Raji (cell line): ENCODE data around the gene LRRC3.

Source experiments
- POLR2A ChIP-seq: IDR thresholded peaks from 2 replicates; pipeline ENCODE4 v1.6.1; 2011; ENCODE audit warnings: low read depth, low read length, control low read depth; ENCODE audit not compliant: insufficient read depth

The LRRC3 gene

GRCh38 chr21:44456915-44457736, 1.8 kb downstream of the LRRC3 start:
- TF ChIP-seq POLR2A, result no peak

DNA sequence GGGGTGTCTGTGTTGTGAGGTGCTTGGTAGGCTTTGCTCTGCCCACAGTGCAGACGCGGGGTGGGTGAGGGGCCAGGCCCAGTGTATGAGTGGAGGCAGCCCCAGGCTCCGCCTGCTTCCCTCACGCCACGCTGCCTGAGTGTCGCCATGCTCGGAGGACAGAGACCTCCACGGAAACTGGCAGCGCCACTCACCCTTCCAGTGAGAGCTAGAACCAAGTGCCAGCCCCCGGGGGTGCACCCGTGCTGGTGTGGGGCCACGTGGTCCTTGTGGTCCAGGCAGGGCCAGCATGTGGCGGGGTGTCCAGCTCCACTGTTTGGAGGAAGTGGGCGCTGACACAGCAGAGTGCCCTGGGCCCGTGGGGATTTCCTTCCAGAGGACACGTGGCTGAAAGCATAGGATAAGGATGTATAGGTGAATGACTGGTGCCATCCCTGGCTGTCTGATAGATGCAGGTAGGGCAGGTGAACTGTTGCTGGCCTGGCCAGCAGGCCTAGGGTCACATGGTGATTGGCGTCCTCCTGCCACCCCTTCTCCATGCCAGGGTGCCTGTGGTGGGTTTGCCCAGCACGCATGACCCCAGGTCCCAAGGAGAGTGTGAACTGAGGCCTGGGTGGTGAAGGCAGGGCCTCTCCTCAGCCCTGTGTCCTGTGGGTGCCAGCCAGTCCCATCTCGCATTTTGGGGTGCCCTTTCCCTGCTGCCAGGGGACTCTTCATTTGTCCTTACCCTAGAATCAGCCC, 3.8 kb downstream of the LRRC3 start:
- no peak for TF ChIP-seq POLR2A

DNA sequence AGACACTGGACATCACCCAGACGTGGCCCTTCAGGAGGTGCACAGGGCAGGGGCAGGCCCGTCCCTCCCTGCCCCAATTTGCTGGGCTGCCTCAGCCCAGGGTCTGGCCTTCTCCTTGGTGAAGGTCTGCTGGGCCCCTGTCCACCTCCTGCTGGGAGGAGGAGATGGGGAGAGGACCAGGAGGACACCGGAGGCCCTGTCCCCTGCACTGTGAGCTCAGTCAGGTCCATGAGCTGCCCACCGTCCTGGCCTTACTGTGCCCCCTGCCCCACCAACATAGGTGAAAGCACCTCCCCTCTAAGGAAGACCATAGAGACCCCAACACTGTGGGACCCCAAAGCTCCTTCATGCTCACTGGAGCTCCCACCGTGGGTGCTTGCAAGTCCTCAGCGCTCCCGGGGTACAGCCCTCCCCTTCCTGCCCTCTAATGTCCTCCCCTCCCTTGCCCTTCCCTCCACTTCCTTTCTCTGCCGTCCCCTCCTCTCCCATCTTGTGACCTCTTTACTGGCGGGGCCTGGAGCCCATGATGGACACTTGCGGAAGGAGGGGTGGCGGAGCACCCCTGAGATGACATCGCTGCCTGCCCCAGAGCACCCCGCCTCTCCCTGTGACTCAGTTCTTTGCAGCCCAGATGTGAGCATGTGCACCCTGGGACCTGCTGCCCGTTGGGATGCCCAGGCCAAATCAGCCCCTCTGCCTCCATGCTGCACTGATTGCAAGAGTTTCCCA, 4.6 kb downstream of the LRRC3 start:
- TF ChIP-seq POLR2A, result no peak

GRCh38 chr21:44460441-44460755, 5.1 kb downstream of the LRRC3 start:
- no peak for TF ChIP-seq POLR2A

GRCh38 chr21:44461005-44461404, 5.7 kb downstream of the LRRC3 start:
- TF ChIP-seq POLR2A, result no peak

GRCh38 chr21:44461464-44462001, 6.2 kb downstream of the LRRC3 start:
- no peak for TF ChIP-seq POLR2A

DNA sequence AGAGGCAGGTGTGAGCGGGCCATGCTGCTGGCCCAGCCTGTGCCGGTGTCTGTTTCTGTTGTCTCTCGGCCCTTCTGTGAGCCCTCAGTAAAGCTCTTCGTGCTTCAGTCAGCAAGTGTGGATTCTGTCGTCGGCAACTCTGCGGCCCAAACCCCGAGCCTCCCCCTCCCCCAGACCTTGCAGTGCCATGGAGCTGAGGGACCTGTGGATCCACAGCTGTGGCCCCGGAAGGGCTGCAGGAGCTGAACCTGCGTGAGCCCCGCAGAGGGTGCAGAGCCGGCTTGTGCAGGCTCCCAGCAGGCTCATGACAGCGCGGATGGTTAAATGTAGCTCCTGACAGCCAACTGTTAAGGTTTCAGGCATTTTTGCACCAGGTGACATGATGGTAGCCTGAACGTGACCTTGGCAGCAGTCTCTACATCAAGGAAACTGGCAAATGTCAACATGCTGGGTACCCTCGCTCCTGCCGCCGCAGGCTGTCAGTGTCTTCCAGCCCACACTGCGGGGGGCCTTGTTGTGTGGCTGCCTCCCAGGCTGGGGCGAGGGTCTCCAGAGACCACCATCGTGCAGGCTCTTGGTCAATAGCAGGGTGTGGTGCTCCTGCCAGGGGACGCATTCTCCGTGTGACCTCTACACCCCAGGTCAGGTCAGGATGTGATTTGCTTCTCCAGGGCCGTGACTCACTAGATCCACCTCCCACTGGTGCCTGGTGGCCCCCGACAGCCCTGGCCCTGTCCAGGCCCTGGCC, 7.0 kb downstream of the LRRC3 start:
- no peak for TF ChIP-seq POLR2A

DNA sequence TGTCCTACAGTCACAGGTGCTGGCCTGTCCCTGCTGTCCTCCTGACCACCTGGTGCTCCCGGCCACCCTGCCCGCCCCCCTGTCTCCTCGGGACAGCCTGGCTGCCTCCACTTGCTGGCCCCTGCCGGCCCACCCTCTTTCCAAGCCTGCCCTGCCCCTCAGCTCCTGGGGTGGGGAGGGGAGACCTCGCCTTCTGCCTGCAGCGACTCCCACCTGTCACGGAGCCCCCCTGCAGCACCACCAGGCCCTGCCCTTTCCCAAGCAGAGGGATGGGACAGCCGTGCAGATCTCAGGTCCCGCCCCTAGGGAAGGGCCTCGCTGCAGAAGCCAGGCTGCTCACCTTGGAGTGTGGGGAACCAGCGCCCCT, 7.5 kb downstream of the LRRC3 start:
- TF ChIP-seq POLR2A, result no peak

DNA sequence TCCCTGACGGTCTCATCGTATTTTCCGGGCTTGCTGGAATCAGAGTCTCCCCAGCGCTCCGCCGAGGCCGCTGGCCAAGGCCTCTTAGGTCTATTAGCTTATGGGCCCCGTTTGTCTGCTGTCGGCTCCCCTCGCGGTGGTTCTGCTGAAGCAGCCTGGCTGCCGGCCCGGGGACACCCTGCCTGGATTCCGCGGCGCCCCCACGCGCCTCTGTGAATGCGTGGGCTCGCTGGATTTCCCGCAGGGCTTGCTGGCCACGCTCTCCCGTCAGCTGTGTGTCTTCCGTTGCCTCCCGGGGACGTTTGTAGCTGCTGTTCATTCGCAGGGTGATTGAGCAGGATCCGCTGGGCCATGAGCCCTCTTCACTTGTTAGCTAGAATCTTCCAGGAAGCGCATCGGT, 8.4 kb downstream of the LRRC3 start:
- TF ChIP-seq POLR2A, result no peak

DNA sequence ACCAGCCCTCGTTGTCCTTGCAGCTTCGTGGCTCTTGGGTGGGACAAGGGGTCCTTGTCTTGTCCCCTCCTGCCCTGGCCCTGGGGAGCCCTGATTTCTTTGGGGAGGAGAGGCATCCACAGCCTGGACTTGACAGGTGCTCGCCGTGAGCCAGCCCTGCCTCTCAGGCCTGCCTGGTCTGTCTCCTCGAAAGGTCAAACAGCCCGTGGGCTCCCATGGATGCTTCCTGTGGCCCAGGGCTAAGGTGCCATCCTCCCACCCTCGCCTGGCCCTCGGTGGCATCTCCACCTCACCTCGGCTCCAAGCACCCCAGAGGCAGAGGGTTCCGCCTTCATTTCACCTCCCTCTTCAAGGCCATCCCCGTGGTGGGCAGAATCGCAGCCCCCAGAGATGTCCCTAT, 9.0 kb downstream of the LRRC3 start:
- no peak for TF ChIP-seq POLR2A

GRCh38 chr21:44466351-44466954, 11.1 kb downstream of the LRRC3 start:
- no peak for TF ChIP-seq POLR2A

DNA sequence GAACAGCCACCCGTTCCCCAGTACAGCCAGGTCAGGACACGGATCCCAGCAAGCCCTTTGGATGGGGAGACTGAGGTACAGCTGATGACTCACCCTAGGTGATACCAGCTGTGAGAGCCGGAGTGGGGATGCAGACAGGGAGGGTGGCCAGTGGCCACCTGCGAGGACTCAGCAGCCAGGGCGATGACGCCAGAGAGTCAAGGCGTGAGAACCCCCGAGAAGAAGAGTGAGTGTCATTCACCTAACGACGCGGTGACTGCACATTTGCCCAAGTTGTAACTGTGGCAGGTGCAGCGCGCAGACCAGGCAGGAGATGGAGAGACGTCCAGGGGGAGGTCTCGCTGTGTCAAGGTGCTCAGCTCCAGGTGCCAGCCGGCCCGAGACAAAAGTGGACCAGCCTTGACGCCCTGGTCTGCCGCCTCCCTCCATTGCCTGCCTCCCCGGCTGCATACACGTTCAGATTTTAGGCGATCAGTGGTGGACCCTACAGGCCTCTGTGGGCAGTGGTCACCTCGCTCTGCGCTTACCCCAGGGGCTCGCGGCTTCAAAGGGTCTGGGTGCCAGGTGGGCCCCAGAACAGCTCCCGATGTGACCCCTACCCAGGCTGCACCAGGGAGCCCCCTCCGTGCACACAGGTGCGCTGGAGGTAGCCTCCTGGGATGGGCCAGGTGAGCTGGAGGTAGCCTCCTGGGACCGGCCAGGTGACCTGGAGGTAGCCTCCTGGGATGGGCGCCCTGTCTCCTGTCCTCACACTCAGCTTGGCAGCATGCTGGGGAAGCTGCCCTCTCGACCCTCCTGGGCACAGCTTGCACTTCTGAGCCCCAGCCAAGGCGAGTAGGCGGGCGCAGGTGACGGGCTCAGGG, 11.9 kb downstream of the LRRC3 start:
- no peak for TF ChIP-seq POLR2A

- TF ChIP-seq POLR2A, result no peak
Measured at GRCh38 chr21:44467859-44468195, 12.5 kb downstream of the LRRC3 start.

DNA sequence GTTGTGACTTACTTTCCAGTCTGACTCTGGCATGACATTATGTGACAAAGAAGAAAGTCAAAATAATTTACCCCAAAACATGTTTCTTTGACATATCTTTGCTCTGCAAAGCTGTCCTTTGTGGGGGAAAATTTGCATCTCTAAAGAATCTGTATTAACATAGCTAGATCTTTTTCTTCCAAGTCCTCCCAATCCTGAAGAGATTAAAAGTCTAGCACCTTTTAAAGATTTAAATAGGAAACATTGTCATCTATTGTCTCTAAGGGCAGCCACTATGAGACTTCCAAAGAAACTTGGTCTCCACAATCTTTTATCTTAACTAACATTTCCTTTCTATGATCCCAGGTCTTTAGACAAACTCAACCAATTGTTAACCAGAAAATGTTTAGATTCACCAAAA, 16.0 kb downstream of the LRRC3 start:
- TF ChIP-seq POLR2A, result no peak
